ENCODE data around the gene KITLG.

Gene KITLG

GRCh38 chr12:88594780-88595179 is 14.5 kb upstream of the KITLG start:
- Histone ChIP-seq H3K9me3 (no peaks in the 10 kb centered on the region), H3K36me3 (replicated peaks) (no peaks in the 10 kb centered on the region), H3K4me1 (peaks cover 9% of the 10 kb centered on the region), H3K27me3 (ENCODE audit: low read depth) (no peaks in the 10 kb centered on the region), H3K4me3 (no peak overlapping the region)
- peak in 1 of 2 experiments; percentile 67 for DNase-seq (ENCODE audit: low spot score in 2 of 2)
- in situ Hi-C loops (cut with MboI; ENCODE audit: low sequenced_read_pairs), result loop anchor here (25.0 kb wide), 1 partner anchor 393 kb away; no protein-coding TSS in a partner anchor

- no peaks in the 10 kb centered on the region for H3K36me3 ChIP-seq (replicated peaks)
- 0 out of 2 replicates have a peak, but pooled peaks cover 6% of the 10 kb centered on the region for H3K9me3 ChIP-seq
- H3K27me3 ChIP-seq (ENCODE audit: low read depth), result no peaks in the 10 kb centered on the region
- H3K4me1 ChIP-seq, result peaks cover 9% of the 10 kb centered on the region
- in situ Hi-C loops (cut with MboI; ENCODE audit: low sequenced_read_pairs), result loop anchor here (25.0 kb wide), 1 partner anchor 396 kb away; no protein-coding TSS in a partner anchor
- no peak overlapping the region for H3K4me3 ChIP-seq
- no peak for DNase-seq (ENCODE audit: low spot score in 2 of 2)
These were observed 11.1 kb upstream of the KITLG start for GRCh38 chr12:88591343-88591742.

- in situ Hi-C loops (cut with MboI; ENCODE audit: low sequenced_read_pairs), result loop anchor here (25.0 kb wide), 1 partner anchor 396 kb away; no protein-coding TSS in a partner anchor
- peaks cover 10% of the 10 kb centered on the region; the same call in 1 of the 2 replicates for H3K9me3 ChIP-seq
- DNase-seq (ENCODE audit: low spot score in 2 of 2), result no peak
- no peaks in the 10 kb centered on the region for H3K27me3 ChIP-seq (ENCODE audit: low read depth)
- peaks cover 9% of the 10 kb centered on the region for H3K4me1 ChIP-seq
- no peaks in the 10 kb centered on the region for H3K36me3 ChIP-seq (replicated peaks)
- no peak overlapping the region for H3K4me3 ChIP-seq
These were observed 10.6 kb upstream of the KITLG start for GRCh38 chr12:88590851-88591250.

- in situ Hi-C loops (cut with MboI; ENCODE audit: low sequenced_read_pairs), result loop anchor here (25.0 kb wide), 1 partner anchor 402 kb away; no protein-coding TSS in a partner anchor
- no peak for DNase-seq (ENCODE audit: low spot score in 2 of 2)
- peaks cover 6% of the 10 kb centered on the region for H3K4me1 ChIP-seq
- H3K27me3 ChIP-seq (ENCODE audit: low read depth), result no peaks in the 10 kb centered on the region
- no peak overlapping the region for H3K4me3 ChIP-seq
- H3K9me3 ChIP-seq, result peaks cover 16% of the 10 kb centered on the region; the same call in 1 of the 2 replicates
- no peaks in the 10 kb centered on the region for H3K36me3 ChIP-seq (replicated peaks)
These were observed 4.8 kb upstream of the KITLG start for GRCh38 chr12:88585077-88585476.

- H3K36me3 ChIP-seq (replicated peaks), result no peaks in the 10 kb centered on the region
- in situ Hi-C loops (cut with MboI; ENCODE audit: low sequenced_read_pairs), result loop anchor here (25.0 kb wide), 1 partner anchor 408 kb away; no protein-coding TSS in a partner anchor
- peaks cover 43% of the 10 kb centered on the region for H3K4me1 ChIP-seq
- no peaks in the 10 kb centered on the region for H3K9me3 ChIP-seq
- no peaks in the 10 kb centered on the region for H3K27me3 ChIP-seq (ENCODE audit: low read depth)
- peak overlapping the region; percentile 63 for H3K4me3 ChIP-seq
- DNase-seq (ENCODE audit: low spot score in 2 of 2), result peak in 1 of 2 experiments; percentile 68
These were observed 645 bp downstream of the KITLG start for GRCh38 chr12:88579601-88580050.

GRCh38 chr12:88579161-88579517 is 1.1 kb downstream of the KITLG start:
- Histone ChIP-seq H3K4me1 (peaks cover 45% of the 10 kb centered on the region), H3K9me3 (no peaks in the 10 kb centered on the region), H3K4me3 (peak overlapping the region; percentile 63), H3K36me3 (replicated peaks) (no peaks in the 10 kb centered on the region), H3K27me3 (ENCODE audit: low read depth) (no peaks in the 10 kb centered on the region)
- DNase-seq (ENCODE audit: low spot score in 2 of 2), result peak; percentile 71 to 76
- in situ Hi-C loops (cut with MboI; ENCODE audit: low sequenced_read_pairs), result loop anchor here (25.0 kb wide), 1 partner anchor 408 kb away; no protein-coding TSS in a partner anchor

GRCh38 chr12:88578276-88579160 is 1.8 kb downstream of the KITLG start:
- Histone ChIP-seq H3K36me3 (replicated peaks) (no peaks in the 10 kb centered on the region), H3K9me3 (no peaks in the 10 kb centered on the region), H3K4me3 (peak overlapping the region; percentile 63), H3K4me1 (peaks cover 50% of the 10 kb centered on the region), H3K27me3 (ENCODE audit: low read depth) (no peaks in the 10 kb centered on the region)
- in situ Hi-C loops (cut with MboI; ENCODE audit: low sequenced_read_pairs), result loop anchor here (25.0 kb wide), 1 partner anchor 409 kb away; no protein-coding TSS in a partner anchor
- peak; percentile 57 to 95 for DNase-seq (ENCODE audit: low spot score in 2 of 2)

GRCh38 chr12:88577537-88577936 is 2.7 kb downstream of the KITLG start:
- H3K4me1 ChIP-seq, result peaks cover 56% of the 10 kb centered on the region
- DNase-seq (ENCODE audit: low spot score in 2 of 2), result peak in 1 of 2 experiments; percentile 54

GRCh38 chr12:88576866-88577265 is 3.4 kb downstream of the KITLG start:
- Histone ChIP-seq H3K9me3 (no peaks in the 10 kb centered on the region), H3K4me1 (peaks cover 56% of the 10 kb centered on the region), H3K27me3 (ENCODE audit: low read depth) (no peaks in the 10 kb centered on the region), H3K36me3 (replicated peaks) (no peaks in the 10 kb centered on the region), H3K4me3 (no peak overlapping the region)
- in situ Hi-C loops (cut with MboI; ENCODE audit: low sequenced_read_pairs), result loop anchor here (25.0 kb wide), 1 partner anchor 410 kb away; no protein-coding TSS in a partner anchor
- no peak for DNase-seq (ENCODE audit: low spot score in 2 of 2)

More at GRCh38 chr12:88577537-88577936, 2.7 kb downstream of the KITLG start:
- Histone ChIP-seq H3K27me3 (ENCODE audit: low read depth) (no peaks in the 10 kb centered on the region), H3K4me3 (peak overlapping the region; percentile 63), H3K9me3 (no peaks in the 10 kb centered on the region), H3K36me3 (replicated peaks) (no peaks in the 10 kb centered on the region)
- in situ Hi-C loops (cut with MboI; ENCODE audit: low sequenced_read_pairs), result loop anchor here (25.0 kb wide), 1 partner anchor 410 kb away; no protein-coding TSS in a partner anchor

GRCh38 chr12:88575361-88575970 is 4.8 kb downstream of the KITLG start:
- H3K9me3 ChIP-seq, result no peaks in the 10 kb centered on the region

GRCh38 chr12:88574278-88574677 is 6.0 kb downstream of the KITLG start:
- Histone ChIP-seq H3K27me3 (ENCODE audit: low read depth) (no peaks in the 10 kb centered on the region), H3K4me1 (peaks cover 73% of the 10 kb centered on the region), H3K36me3 (replicated peaks) (no peaks in the 10 kb centered on the region), H3K9me3 (no peaks in the 10 kb centered on the region), H3K4me3 (no peak overlapping the region)
- in situ Hi-C loops (cut with MboI; ENCODE audit: low sequenced_read_pairs), result no loop called here
- DNase-seq (ENCODE audit: low spot score in 2 of 2), result no peak

More at GRCh38 chr12:88575361-88575970, 4.8 kb downstream of the KITLG start:
- no peaks in the 10 kb centered on the region for H3K36me3 ChIP-seq (replicated peaks)
- in situ Hi-C loops (cut with MboI; ENCODE audit: low sequenced_read_pairs), result loop anchor here (25.0 kb wide), 1 partner anchor 412 kb away; no protein-coding TSS in a partner anchor
- no peak for DNase-seq (ENCODE audit: low spot score in 2 of 2)
- H3K4me1 ChIP-seq, result peaks cover 66% of the 10 kb centered on the region
- H3K4me3 ChIP-seq, result no peak overlapping the region
- no peaks in the 10 kb centered on the region for H3K27me3 ChIP-seq (ENCODE audit: low read depth)

GRCh38 chr12:88573583-88573982 is 6.7 kb downstream of the KITLG start:
- H3K36me3 ChIP-seq (replicated peaks), result no peaks in the 10 kb centered on the region
- H3K4me1 ChIP-seq, result peaks cover 78% of the 10 kb centered on the region
- no peaks in the 10 kb centered on the region for H3K9me3 ChIP-seq
- in situ Hi-C loops (cut with MboI; ENCODE audit: low sequenced_read_pairs), result no loop called here
- no peaks in the 10 kb centered on the region for H3K27me3 ChIP-seq (ENCODE audit: low read depth)
- DNase-seq (ENCODE audit: low spot score in 2 of 2), result no peak
- no peak overlapping the region for H3K4me3 ChIP-seq

- H3K9me3 ChIP-seq, result no peaks in the 10 kb centered on the region
- H3K36me3 ChIP-seq (replicated peaks), result no peaks in the 10 kb centered on the region
- no peaks in the 10 kb centered on the region for H3K27me3 ChIP-seq (ENCODE audit: low read depth)
- peaks cover 76% of the 10 kb centered on the region for H3K4me1 ChIP-seq
- in situ Hi-C loops (cut with MboI; ENCODE audit: low sequenced_read_pairs), result no loop called here
- DNase-seq (ENCODE audit: low spot score in 2 of 2), result peak in 1 of 2 experiments; percentile 36
- no peak overlapping the region for H3K4me3 ChIP-seq
These were observed 7.3 kb downstream of the KITLG start for GRCh38 chr12:88572781-88573549.

Data from HAP-1 (cell line).